ENCODE measurements around the gene FRMPD3.

DNA sequence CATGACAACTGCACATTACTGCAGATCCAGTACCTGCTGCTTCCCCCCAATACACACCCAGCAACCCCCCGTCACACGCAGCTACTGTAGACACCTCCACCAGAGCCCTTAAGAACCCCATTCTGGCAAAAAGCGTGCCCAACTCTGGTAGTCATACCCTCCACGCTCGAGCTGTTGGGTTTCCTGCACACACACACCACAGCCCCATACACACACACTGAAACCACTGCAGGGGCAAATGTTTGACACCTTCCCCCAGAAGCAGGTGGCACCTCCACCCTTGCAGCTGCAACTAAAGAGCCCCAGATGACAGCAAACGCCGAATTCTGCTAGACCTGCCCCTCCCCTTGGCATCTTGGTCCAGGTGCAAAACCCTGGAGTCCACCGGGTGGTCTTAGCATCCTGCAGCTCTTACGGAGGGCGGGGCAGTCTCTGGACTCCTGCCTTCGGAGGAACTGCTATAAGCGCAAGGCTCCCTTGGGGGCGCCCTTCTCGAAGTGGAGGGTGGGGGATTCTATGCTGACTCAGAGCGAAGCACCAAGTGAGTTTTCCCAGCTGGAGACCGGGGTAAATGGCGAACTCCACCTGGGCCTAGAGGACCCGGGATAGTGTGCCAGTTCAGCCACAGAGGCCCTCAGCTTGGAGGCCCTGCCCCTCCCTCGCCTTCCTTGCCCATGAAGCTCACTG lies 1.5 kb downstream of the FRMPD3 start:
- TF ChIP-seq CTCF (conservative IDR thresholded peaks at IDR 0.05; ENCODE audit: low read depth in 2 of 2) (peak; percentile 52 to 62), POLR2AphosphoS5 (IDR thresholded peaks at IDR 0.05; ENCODE audit: low read depth) (no peak), EZH2 (IDR thresholded peaks at IDR 0.05; ENCODE audit: low read depth, unreplicated experiment) (no peak), REST (IDR thresholded peaks at IDR 0.05; ENCODE audit: unreplicated experiment) (no peak), EZH2phosphoT487 (IDR thresholded peaks at IDR 0.05; ENCODE audit: unreplicated experiment) (no peak), ETS1 (IDR thresholded peaks at IDR 0.05) (no peak), NANOG (IDR thresholded peaks at IDR 0.05; ENCODE audit: borderline replicate concordance) (no peak), JUNB (IDR thresholded peaks at IDR 0.05; ENCODE audit: unreplicated experiment) (no peak)

Measured in GM23338 (cell line).